IMR-90 (cell line): Measurements from ENCODE around the gene ANKRD44. TPM values are rescaled to one million over a fixed set of nuclear protein-coding genes. Genes with fewer than 3 reads are reported as not detected.

ENCODE experiments used
- ATAC-seq: fragments of 200-7000 bp; cut with Tn5 transposase; 2 replicates; pipeline ENCODE4 v1.9.1; 2020; ENCODE audit warnings: low read depth, mild to moderate bottlenecking, moderate library complexity
- BruUV-seq: library from RNA; stranded (reverse); fragments of 400-500 nt; replicated peaks from 2 replicates; lab custom pipeline; 2021; lab: Mats Ljungman, UMichigan
- CTCF ChIA-PET: fragments of 300-600 bp; formaldehyde crosslinking; extraction: SDS; loops from one replicate; lab custom pipeline; 2021; ENCODE audit warnings: antibody characterized with exemption; lab: Yijun Ruan, JAX
- POLR2A ChIA-PET: fragments of 300-600 bp; sonication (Branson Sonifier 250); formaldehyde crosslinking; loops from one replicate; lab custom pipeline; 2022; ENCODE audit warnings: antibody characterized with exemption; ENCODE audit not compliant: unreplicated experiment; lab: Charles Lee
- DNase-seq: peaks from one replicate; pipeline ENCODE4 v3.0.0; 2013
- H2AFZ ChIP-seq: replicated peaks from 2 replicates; pipeline ENCODE3; 2013; ENCODE audit warnings: low read length, mild to moderate bottlenecking; ENCODE audit not compliant: poor library complexity
- H2AK5ac ChIP-seq: 2 replicates; pipeline ENCODE4 v1.6.1; 2013; ENCODE audit warnings: low read depth, low read length, inconsistent platforms
- H2AK9ac ChIP-seq: replicated peaks from 2 replicates; pipeline ENCODE3; 2013; ENCODE audit warnings: mild to moderate bottlenecking, low read depth, low read length, moderate library complexity; ENCODE audit not compliant: poor library complexity
- H2BK120ac ChIP-seq: 2 replicates; pipeline ENCODE4 v1.6.1; 2013; ENCODE audit warnings: low read depth, low read length, inconsistent platforms
- H2BK15ac ChIP-seq: 3 replicates; pipeline ENCODE4 v1.6.1; 2013; ENCODE audit warnings: low read depth, low read length, inconsistent platforms
- H2BK20ac ChIP-seq: 2 replicates; pipeline ENCODE4 v1.6.1; 2013; ENCODE audit warnings: low read depth, mild to moderate bottlenecking, inconsistent platforms, low read length, moderate library complexity
- H2BK5ac ChIP-seq: 2 replicates; pipeline ENCODE4 v1.6.1; 2013; ENCODE audit warnings: mild to moderate bottlenecking, low read depth, low read length, inconsistent platforms; ENCODE audit not compliant: poor library complexity, severe bottlenecking
- H3K14ac ChIP-seq: replicated peaks from 2 replicates; pipeline ENCODE4 v1.6.1; 2013; ENCODE audit warnings: low read depth, low read length, inconsistent platforms
- H3K18ac ChIP-seq: 2 replicates; pipeline ENCODE4 v1.6.1; 2013; ENCODE audit warnings: low read depth, low read length, control low read depth
- H3K23ac ChIP-seq: 2 replicates; pipeline ENCODE4 v1.6.1; 2013; ENCODE audit warnings: low read depth, low read length, inconsistent platforms
- H3K27ac ChIP-seq: 2 replicates; pipeline ENCODE4 v1.5.1; 2013; ENCODE audit warnings: mild to moderate bottlenecking, control low read depth, low read length; ENCODE audit not compliant: insufficient read depth
- H3K27me3 ChIP-seq: 2 replicates; pipeline ENCODE4 v1.6.1; 2013; ENCODE audit warnings: low read length; ENCODE audit not compliant: control insufficient read depth, insufficient read depth
- H3K36me3 ChIP-seq: 2 replicates; pipeline ENCODE4 v1.6.1; 2013; ENCODE audit warnings: low read length, mixed read lengths; ENCODE audit not compliant: control insufficient read depth, insufficient read depth
- H3K4ac ChIP-seq: 2 replicates; pipeline ENCODE4 v1.6.1; 2013; ENCODE audit warnings: low read depth, low read length, inconsistent platforms
- H3K4me1 ChIP-seq: 2 replicates; pipeline ENCODE4 v1.6.1; 2013; ENCODE audit warnings: low read length, mixed read lengths; ENCODE audit not compliant: control insufficient read depth, insufficient read depth
- H3K4me2 ChIP-seq: 2 replicates; pipeline ENCODE4 v1.6.1; 2013; ENCODE audit warnings: low read depth, mild to moderate bottlenecking, control low read depth, low read length, moderate library complexity
- H3K4me3 ChIP-seq: 2 replicates; pipeline ENCODE4 v1.5.1; 2013; ENCODE audit warnings: low read depth, mild to moderate bottlenecking, control low read depth, low read length, moderate library complexity; ENCODE audit not compliant: insufficient read depth
- H3K56ac ChIP-seq: 2 replicates; pipeline ENCODE4 v1.6.1; 2013; ENCODE audit warnings: low read length, inconsistent platforms; ENCODE audit not compliant: insufficient read depth; ENCODE audit errors: extremely low read depth
- H3K79me1 ChIP-seq, 2 experiments: 2 replicates each; pipeline ENCODE4 v1.6.1; 2013; ENCODE audit warnings: low read length in 2 of 2, inconsistent platforms in 1 of 2, low read depth in 1 of 2
- H3K9ac ChIP-seq: 2 replicates; pipeline ENCODE4 v1.6.1; 2013; ENCODE audit warnings: low read depth, low read length, control low read depth
- H3K9me1 ChIP-seq: 2 replicates; pipeline ENCODE4 v1.6.1; 2013; ENCODE audit warnings: low read length, inconsistent platforms; ENCODE audit not compliant: insufficient read depth
- H3K9me3 ChIP-seq: 2 replicates; pipeline ENCODE4 v1.6.1; 2013; ENCODE audit warnings: low read length; ENCODE audit not compliant: control insufficient read depth, insufficient read depth
- H4K20me1 ChIP-seq: 2 replicates; pipeline ENCODE4 v1.6.1; 2013; ENCODE audit warnings: low read length, inconsistent platforms; ENCODE audit not compliant: insufficient read depth
- H4K5ac ChIP-seq: 2 replicates; pipeline ENCODE4 v1.6.1; 2013; ENCODE audit warnings: mild to moderate bottlenecking, low read depth, low read length, control low read depth
- H4K8ac ChIP-seq, 2 experiments: 2 replicates each; pipeline ENCODE4 v1.6.1; 2013; ENCODE audit warnings: low read depth in 2 of 2, low read length in 2 of 2, control low read depth in 1 of 2, inconsistent platforms in 1 of 2
- H4K91ac ChIP-seq: 2 replicates; pipeline ENCODE4 v1.6.1; 2013; ENCODE audit warnings: low read depth, low read length, inconsistent platforms; ENCODE audit not compliant: insufficient read depth
- BHLHE40 ChIP-seq: fragments of 150-350 bp; IDR thresholded peaks from 2 replicates; pipeline ENCODE4 v1.6.1; 2016; ENCODE audit warnings: mild to moderate bottlenecking, low read depth, low read length
- CEBPB ChIP-seq: IDR thresholded peaks from 2 replicates; pipeline ENCODE4 v1.6.1; 2012; ENCODE audit warnings: low read depth, low read length, improper control_type of control experiment
- CHD1 ChIP-seq: IDR thresholded peaks from 2 replicates; pipeline ENCODE4 v1.6.1; 2012; ENCODE audit warnings: low read depth, low read length, improper control_type of control experiment
- ELK1 ChIP-seq: fragments of 150-350 bp; IDR thresholded peaks from 2 replicates; pipeline ENCODE4 v1.6.1; 2016; ENCODE audit warnings: low read depth, mild to moderate bottlenecking, low read length, moderate library complexity, borderline replicate concordance
- FOS ChIP-seq: fragments of 150-350 bp; IDR thresholded peaks from 2 replicates; pipeline ENCODE4 v1.6.1; 2016; ENCODE audit warnings: low read depth, low read length
- MAFK ChIP-seq: IDR thresholded peaks from 2 replicates; pipeline ENCODE4 v1.6.1; 2012; ENCODE audit warnings: low read depth, low read length, improper control_type of control experiment
- MAZ ChIP-seq: IDR thresholded peaks from 2 replicates; pipeline ENCODE4 v1.6.1; 2012; ENCODE audit warnings: low read depth, mild to moderate bottlenecking, low read length, improper control_type of control experiment, moderate library complexity, borderline replicate concordance
- MXI1 ChIP-seq: IDR thresholded peaks from 2 replicates; pipeline ENCODE4 v1.6.1; 2012; ENCODE audit warnings: low read depth, mild to moderate bottlenecking, low read length, moderate library complexity, borderline replicate concordance
- NFE2L2 ChIP-seq: fragments of 150-350 bp; IDR thresholded peaks from 2 replicates; pipeline ENCODE4 v1.6.1; 2016; ENCODE audit warnings: low read depth, mild to moderate bottlenecking, low read length
- POLR2A ChIP-seq: IDR thresholded peaks from 2 replicates; pipeline ENCODE4 v1.6.1; 2012; ENCODE audit warnings: mild to moderate bottlenecking, low read depth, low read length
- RAD21 ChIP-seq: IDR thresholded peaks from 2 replicates; pipeline ENCODE4 v1.6.1; 2012; ENCODE audit warnings: low read length, improper control_type of control experiment
- RCOR1 ChIP-seq: IDR thresholded peaks from 2 replicates; pipeline ENCODE4 v1.6.1; 2012; ENCODE audit warnings: mild to moderate bottlenecking, low read length, improper control_type of control experiment; ENCODE audit not compliant: insufficient replicate concordance
- RFX5 ChIP-seq: IDR thresholded peaks from 2 replicates; pipeline ENCODE4 v1.8.0; 2012; ENCODE audit warnings: low read depth, mild to moderate bottlenecking, low read length, moderate library complexity
- SMC3 ChIP-seq: fragments of 150-350 bp; IDR thresholded peaks from 2 replicates; pipeline ENCODE4 v1.6.1; 2016; ENCODE audit warnings: low read depth, mild to moderate bottlenecking, antibody characterized with exemption, low read length, moderate library complexity
- USF2 ChIP-seq: fragments of 150-350 bp; IDR thresholded peaks from 2 replicates; pipeline ENCODE4 v1.6.1; 2017; ENCODE audit warnings: mild to moderate bottlenecking, antibody characterized with exemption, low read length, low read depth
- WGBS, 2 experiments: methylation state at CpG; one replicate each; pipeline versions ENCODE4 v1.1.5 to v1.1.7; 2013; ENCODE audit warnings: missing lambda C conversion rate in 2 of 2; ENCODE audit not compliant: insufficient read length in 1 of 2; ENCODE audit errors: extremely low coverage in 2 of 2; 5-methylcytosine and 5-hydroxymethylcytosine counted together
- dilution Hi-C: fragments of 300-500 bp; cut with HindIII; formaldehyde crosslinking; loops from one replicate; pipeline ENCODE4 v1.14.3; 2018; ENCODE audit warnings: low sequenced_read_pairs; ENCODE audit not compliant: unreplicated experiment
- in situ Hi-C: fragments of 300-500 bp; cut with MboI; formaldehyde crosslinking; loops from 3 replicates; pipeline ENCODE4 v1.14.3; 2019; ENCODE audit warnings: low sequenced_read_pairs, inconsistent platforms, mixed read lengths
- intact Hi-C: fragments of 100-400 bp; cut with micrococcal nuclease; formaldehyde crosslinking; loops from 2 replicates; pipeline ENCODE4 v1.10.0; 2022
- polyA plus RNA-seq, 3 experiments: library from polyadenylated mRNA; depleted of rRNA; stranded (reverse); fragments of >200 nt; gene quantifications; 2 replicates each; pipeline ENCODE4 v1.2.3, GENCODE V29; 2012; ENCODE audit warnings: low replicate concordance in 1 of 3
- total RNA-seq: library from RNA; depleted of rRNA; stranded (reverse); fragments of >200 nt; gene quantifications from 2 replicates; pipeline ENCODE4 v1.2.3, GENCODE V29; 2012
- TF ChIP-seq, protein P1 (sequence below): conservative IDR thresholded peaks from 2 replicates; pipeline ENCODE4 v1.5.1; 2012; ENCODE audit warnings: mild to moderate bottlenecking, low read depth, low read length, improper control_type of control experiment

ANKRD44 gene
- total and polyA plus RNA-seq, 2 of the 4 experiments (the other 2 are of a cell fraction), result 5.2 to 15.6 TPM

DNA sequence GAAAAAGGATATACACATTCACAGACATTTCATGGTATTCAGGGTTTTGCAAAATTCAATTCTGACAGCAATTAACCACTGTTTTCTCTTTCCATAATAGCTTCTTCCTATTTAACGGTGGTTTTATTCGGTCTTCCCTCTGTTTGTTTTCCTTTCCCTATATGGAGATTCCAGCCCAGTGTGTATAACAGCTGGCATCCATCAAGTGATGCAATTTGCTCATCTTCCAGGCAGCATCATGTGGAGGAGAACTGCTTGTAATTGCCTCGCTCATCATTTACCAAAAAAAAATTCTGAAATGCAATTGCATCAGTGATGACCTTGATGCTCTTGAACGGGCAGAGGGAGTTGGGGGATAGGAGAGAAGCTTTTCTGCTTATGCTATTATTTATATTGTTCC is 218.1 kb downstream of the ANKRD44 start:
- H3K27me3 ChIP-seq, result no peaks in the 10 kb centered on the region
- dilution Hi-C loops, result no loop called here
- no peaks in the 10 kb centered on the region for H4K20me1 ChIP-seq
- ATAC-seq, result peak; percentile 94
- no peak overlapping the region for H2BK120ac ChIP-seq
- H4K5ac ChIP-seq, result no peak overlapping the region
- no peak overlapping the region for H3K18ac ChIP-seq
- H3K23ac ChIP-seq, result no peak overlapping the region
- no peaks in the 10 kb centered on the region for H3K79me1 ChIP-seq
- CTCF ChIA-PET, result interaction anchor here (1.4 kb wide), 1 partner anchor 21 kb away, joined by 5 read pairs; no protein-coding TSS in a partner anchor
- peak; percentile 92 for DNase-seq
- no peak overlapping the region for H4K91ac ChIP-seq
- H2BK20ac ChIP-seq, result no peak overlapping the region
- H2BK5ac ChIP-seq, result no peak overlapping the region
- peaks cover 8% of the 10 kb centered on the region; the same call in 1 of the 2 replicates for H3K4me1 ChIP-seq
- H3K9me3 ChIP-seq, result no peaks in the 10 kb centered on the region; the same call in 1 of the 2 replicates
- BruUV-seq, result no TSS peak
- in situ Hi-C loops, result no loop called here
- H4K8ac ChIP-seq, result no peak overlapping the region
- no peak overlapping the region for H2AK5ac ChIP-seq
- H3K4me2 ChIP-seq, result peak overlapping the region; percentile 42; the same call in 1 of the 2 replicates
- no peak overlapping the region for H3K9ac ChIP-seq
- H3K36me3 ChIP-seq, result no peaks in the 10 kb centered on the region
- no peak overlapping the region for H3K4ac ChIP-seq
- H3K9me1 ChIP-seq, result peaks cover 7% of the 10 kb centered on the region
- H3K27ac ChIP-seq, result no peak overlapping the region
- TF ChIP-seq CEBPB, result peak; percentile 96
- TF ChIP-seq MAZ, result no peak
- no peak for TF ChIP-seq MXI1
- peak; percentile 31; the same call in 1 of the 2 replicates for TF ChIP-seq USF2
- no peak for TF ChIP-seq NFE2L2
- no peak for TF ChIP-seq RFX5
- TF ChIP-seq RAD21, result no peak
- TF ChIP-seq, protein P1, sequence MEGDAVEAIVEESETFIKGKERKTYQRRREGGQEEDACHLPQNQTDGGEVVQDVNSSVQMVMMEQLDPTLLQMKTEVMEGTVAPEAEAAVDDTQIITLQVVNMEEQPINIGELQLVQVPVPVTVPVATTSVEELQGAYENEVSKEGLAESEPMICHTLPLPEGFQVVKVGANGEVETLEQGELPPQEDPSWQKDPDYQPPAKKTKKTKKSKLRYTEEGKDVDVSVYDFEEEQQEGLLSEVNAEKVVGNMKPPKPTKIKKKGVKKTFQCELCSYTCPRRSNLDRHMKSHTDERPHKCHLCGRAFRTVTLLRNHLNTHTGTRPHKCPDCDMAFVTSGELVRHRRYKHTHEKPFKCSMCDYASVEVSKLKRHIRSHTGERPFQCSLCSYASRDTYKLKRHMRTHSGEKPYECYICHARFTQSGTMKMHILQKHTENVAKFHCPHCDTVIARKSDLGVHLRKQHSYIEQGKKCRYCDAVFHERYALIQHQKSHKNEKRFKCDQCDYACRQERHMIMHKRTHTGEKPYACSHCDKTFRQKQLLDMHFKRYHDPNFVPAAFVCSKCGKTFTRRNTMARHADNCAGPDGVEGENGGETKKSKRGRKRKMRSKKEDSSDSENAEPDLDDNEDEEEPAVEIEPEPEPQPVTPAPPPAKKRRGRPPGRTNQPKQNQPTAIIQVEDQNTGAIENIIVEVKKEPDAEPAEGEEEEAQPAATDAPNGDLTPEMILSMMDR, result no peak
- TF ChIP-seq MAFK, result peak; percentile 47
- TF ChIP-seq BHLHE40, result peak; percentile 20; the same call in 1 of the 2 replicates
- no peak for TF ChIP-seq SMC3
- no peak for TF ChIP-seq CHD1
- no peak for TF ChIP-seq POLR2A
- no peak for TF ChIP-seq ELK1
- TF ChIP-seq RCOR1, result peak; percentile 81
- peak; percentile 26; the same call in 1 of the 2 replicates for TF ChIP-seq FOS
- WGBS, 2 experiments, result no CpG with 5 or more reads among the region's 4 CpGs
- H3K14ac ChIP-seq, result no peak overlapping the region
- H2AFZ ChIP-seq, result no peak overlapping the region
- POLR2A ChIA-PET, result interaction anchor here (0.6 kb wide), 1 partner anchor 13 kb away, joined by 4 read pairs; no protein-coding TSS in a partner anchor
- H3K4me3 ChIP-seq, result no peak overlapping the region
- H2BK15ac ChIP-seq, result no peak overlapping the region
- intact Hi-C loops, result no loop called here
- no peak overlapping the region for H3K56ac ChIP-seq
- no peak overlapping the region for H2AK9ac ChIP-seq
